Right ventricle myocardium superior (tissue), 1 donor: ENCODE measurements around the gene MDFI. TPM values are rescaled to one million over a fixed set of nuclear protein-coding genes. Genes with fewer than 3 reads are reported as not detected.

ENCODE experiments used
- microRNA-seq: library from miRNA; unstranded; fragments of <30 nt; microRNA quantifications from one replicate; pipeline ENCODE4 v1.2.0, GENCODE V29; 2020
- total RNA-seq: library from RNA; stranded (reverse); fragmentation: NEBNext Ultra II Directional; extraction: Animal tissue kit (Norgen Biotek cat#: 25700); gene quantifications from one replicate; pipeline ENCODE4 v1.2.1, GENCODE V29; 2021
- donor health status: DM: no; HTN: yes; CAD: no; lungs with severe emphysema.

MDFI gene
- total RNA-seq, 1 donor from 2014 or later: 1.1 TPM

Small RNA genes lying within 50 kb of the gene (microRNA-seq; reads per million reads assigned to microRNA genes)
- not detected for gene MIR4641

Other genes starting within 250 kb of the MDFI start
- 14.4 TPM for gene FOXP4, start 92.1 kb upstream of the MDFI start, total RNA-seq
- gene TFEB, start 97.1 kb downstream of the MDFI start, total RNA-seq: 40.7 TPM
- not detected for gene PGC, start 108.9 kb downstream of the MDFI start, total RNA-seq
- 4.8 TPM for gene FRS3, start 141.4 kb downstream of the MDFI start, total RNA-seq
- gene PRICKLE4, start 142.3 kb downstream of the MDFI start, total RNA-seq: 4.0 TPM
- gene TOMM6, start 149.2 kb downstream of the MDFI start, total RNA-seq: 218 TPM